ENCODE measurements around the gene OSCP1. TPM values are rescaled to one million over a fixed set of nuclear protein-coding genes. Genes with fewer than 3 reads are reported as not detected.
A peak's percentile ranks its signal among the peaks of the same experiment; 100 is the strongest.

OSCP1 gene
- polyA plus RNA-seq, 1 donor (not counting 4 experiments of a cell fraction or from before 2014, with no cell fraction given): 9.5 TPM

DNA sequence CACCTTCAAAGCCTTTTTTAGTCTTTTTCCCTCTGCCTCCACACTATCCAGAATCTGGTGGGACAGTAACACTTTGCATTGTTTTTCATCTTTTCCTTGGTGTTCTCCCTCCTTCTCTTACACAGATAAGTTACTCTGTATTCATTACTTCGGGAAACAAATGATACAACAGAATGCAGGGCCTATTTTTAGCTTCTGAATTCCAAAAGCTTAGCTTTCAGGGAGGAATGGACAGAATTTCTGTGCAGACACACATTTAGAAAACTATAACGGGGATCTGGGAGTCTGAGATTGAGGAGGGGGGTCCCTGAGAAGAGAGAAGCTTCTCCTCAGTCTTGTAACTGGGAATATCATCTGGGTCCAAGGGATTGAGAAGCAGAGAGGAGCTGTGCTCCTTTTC, 61.0 kb downstream of the OSCP1 start:
- no peaks in the 10 kb centered on the region for H3K9me3 ChIP-seq (ENCODE audit: control insufficient read depth, low read depth, low read length)
- H2AFZ ChIP-seq (ENCODE audit: control insufficient read depth, low read length): no peak overlapping the region
- H3K4me1 ChIP-seq (ENCODE audit: control insufficient read depth, extremely low read depth, insufficient read depth, low read length): peaks cover 21% of the 10 kb centered on the region
- no peaks in the 10 kb centered on the region for H4K20me1 ChIP-seq (ENCODE audit: control insufficient read depth, extremely low read depth, insufficient read depth, low read length)
- TF ChIP-seq, protein P1, sequence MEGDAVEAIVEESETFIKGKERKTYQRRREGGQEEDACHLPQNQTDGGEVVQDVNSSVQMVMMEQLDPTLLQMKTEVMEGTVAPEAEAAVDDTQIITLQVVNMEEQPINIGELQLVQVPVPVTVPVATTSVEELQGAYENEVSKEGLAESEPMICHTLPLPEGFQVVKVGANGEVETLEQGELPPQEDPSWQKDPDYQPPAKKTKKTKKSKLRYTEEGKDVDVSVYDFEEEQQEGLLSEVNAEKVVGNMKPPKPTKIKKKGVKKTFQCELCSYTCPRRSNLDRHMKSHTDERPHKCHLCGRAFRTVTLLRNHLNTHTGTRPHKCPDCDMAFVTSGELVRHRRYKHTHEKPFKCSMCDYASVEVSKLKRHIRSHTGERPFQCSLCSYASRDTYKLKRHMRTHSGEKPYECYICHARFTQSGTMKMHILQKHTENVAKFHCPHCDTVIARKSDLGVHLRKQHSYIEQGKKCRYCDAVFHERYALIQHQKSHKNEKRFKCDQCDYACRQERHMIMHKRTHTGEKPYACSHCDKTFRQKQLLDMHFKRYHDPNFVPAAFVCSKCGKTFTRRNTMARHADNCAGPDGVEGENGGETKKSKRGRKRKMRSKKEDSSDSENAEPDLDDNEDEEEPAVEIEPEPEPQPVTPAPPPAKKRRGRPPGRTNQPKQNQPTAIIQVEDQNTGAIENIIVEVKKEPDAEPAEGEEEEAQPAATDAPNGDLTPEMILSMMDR (optimal IDR thresholded peaks at IDR 0.05 in 1 of 3, IDR thresholded peaks at IDR 0.05 in 1 of 3, conservative IDR thresholded peaks at IDR 0.05 in 1 of 3; ENCODE audit: extremely low read depth in 1 of 3, insufficient read depth in 2 of 3, low read length in 3 of 3): no peak
- TF ChIP-seq EZH2 (IDR thresholded peaks at IDR 0.05; ENCODE audit: low read length): no peak
- peaks cover 15% of the 10 kb centered on the region for H3K79me2 ChIP-seq (ENCODE audit: control insufficient read depth, insufficient read depth, low read length)
- FAIRE-seq (no peak), DNase-seq (ENCODE audit: low read depth, low spot score) (no peak)
- no peaks in the 10 kb centered on the region for H3K27me3 ChIP-seq (ENCODE audit: control insufficient read depth, extremely low read depth, insufficient read depth, low read length)
- peaks cover 16% of the 10 kb centered on the region in 2 experiments for H3K36me3 ChIP-seq (ENCODE audit: control insufficient read depth in 2 of 2, extremely low read depth in 1 of 2, insufficient read depth in 2 of 2, low read length in 2 of 2)
- no peak overlapping the region for H3K9ac ChIP-seq (ENCODE audit: control insufficient read depth, extremely low read depth, insufficient read depth, low read length)
- dilution Hi-C loops (cut with MboI; ENCODE audit: extremely low pct_ligation_motif_present, low sequenced_read_pairs): no loop called here
- H3K4me2 ChIP-seq (ENCODE audit: control insufficient read depth, extremely low read depth, insufficient read depth, low read depth, low read length): no peak overlapping the region
- H3K27ac ChIP-seq (ENCODE audit: control insufficient read depth, insufficient read depth, low read length): no peak overlapping the region
- no peak overlapping the region for H3K4me3 ChIP-seq (ENCODE audit: control insufficient read depth in 2 of 3, extremely low read depth in 1 of 3, insufficient read depth in 2 of 3, low read depth in 1 of 3, low read length in 3 of 3)
- H3K9me1 ChIP-seq (ENCODE audit: control insufficient read depth, extremely low read depth, insufficient read depth, low read length): no peaks in the 10 kb centered on the region

DNA sequence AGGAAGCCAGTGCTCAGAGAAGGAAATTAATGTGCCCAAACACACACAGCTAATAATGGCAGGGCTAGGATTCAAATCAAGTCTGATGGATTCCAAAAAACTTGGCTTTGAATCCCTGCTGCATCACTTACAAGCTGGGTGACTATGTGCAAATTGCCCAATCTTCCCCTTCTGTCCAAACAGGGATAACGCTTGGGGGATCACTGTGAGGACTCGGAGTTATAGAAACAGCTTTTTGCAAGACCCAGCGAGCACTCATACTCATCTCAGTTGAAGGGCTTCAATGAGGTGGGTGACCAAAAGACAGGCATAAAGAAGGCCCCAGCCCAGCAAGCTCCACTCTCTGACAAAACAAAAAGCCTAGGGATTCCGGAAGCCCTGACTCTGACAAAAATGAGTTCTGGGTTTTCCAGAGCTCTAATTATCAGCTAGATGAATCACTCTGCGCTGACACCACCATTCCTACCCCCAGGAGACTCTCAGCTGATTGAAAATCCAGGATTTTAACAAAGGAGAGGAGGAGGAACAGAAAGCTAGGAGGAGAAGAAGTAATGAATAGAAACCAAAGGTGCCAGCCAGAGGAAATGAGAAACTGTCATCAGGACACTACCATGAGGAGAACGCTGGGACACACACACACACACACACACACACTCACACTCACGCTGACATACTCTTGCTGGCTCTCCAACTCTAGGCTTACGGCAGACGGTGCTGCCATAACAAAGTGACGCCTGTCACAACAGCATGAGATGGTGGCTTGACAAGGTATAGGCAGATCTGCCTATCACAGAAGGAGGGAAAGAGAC, 62.9 kb downstream of the OSCP1 start:
- DNase-seq (ENCODE audit: low read depth, low spot score) (no peak), FAIRE-seq (no peak)
- TF ChIP-seq, protein P1 (optimal IDR thresholded peaks at IDR 0.05 in 1 of 3, IDR thresholded peaks at IDR 0.05 in 1 of 3, conservative IDR thresholded peaks at IDR 0.05 in 1 of 3; ENCODE audit: extremely low read depth in 1 of 3, insufficient read depth in 2 of 3, low read length in 3 of 3): no peak
- no peak for TF ChIP-seq EZH2 (IDR thresholded peaks at IDR 0.05; ENCODE audit: low read length)
- H2AFZ ChIP-seq (ENCODE audit: control insufficient read depth, low read length): no peak overlapping the region
- H3K27me3 ChIP-seq (ENCODE audit: control insufficient read depth, extremely low read depth, insufficient read depth, low read length): no peaks in the 10 kb centered on the region
- H3K4me2 ChIP-seq (ENCODE audit: control insufficient read depth, extremely low read depth, insufficient read depth, low read depth, low read length): peak overlapping the region; percentile 99
- H3K9me3 ChIP-seq (ENCODE audit: control insufficient read depth, low read depth, low read length): no peaks in the 10 kb centered on the region
- H3K79me2 ChIP-seq (ENCODE audit: control insufficient read depth, insufficient read depth, low read length): peaks cover 22% of the 10 kb centered on the region
- dilution Hi-C loops (cut with MboI; ENCODE audit: extremely low pct_ligation_motif_present, low sequenced_read_pairs): no loop called here
- H4K20me1 ChIP-seq (ENCODE audit: control insufficient read depth, extremely low read depth, insufficient read depth, low read length): peaks cover 7% of the 10 kb centered on the region
- H3K4me1 ChIP-seq (ENCODE audit: control insufficient read depth, extremely low read depth, insufficient read depth, low read length): peaks cover 28% of the 10 kb centered on the region
- no peaks in the 10 kb centered on the region for H3K9me1 ChIP-seq (ENCODE audit: control insufficient read depth, extremely low read depth, insufficient read depth, low read length)
- peak overlapping the region; percentile 100 for H3K9ac ChIP-seq (ENCODE audit: control insufficient read depth, extremely low read depth, insufficient read depth, low read length)
- H3K36me3 ChIP-seq (ENCODE audit: control insufficient read depth in 2 of 2, extremely low read depth in 1 of 2, insufficient read depth in 2 of 2, low read length in 2 of 2): peaks cover 5 to 17% of the 10 kb centered on the region in 2 experiments
- peak overlapping the region in 2 of 3 experiments; percentile 8 to 89 for H3K4me3 ChIP-seq (ENCODE audit: control insufficient read depth in 2 of 3, extremely low read depth in 1 of 3, insufficient read depth in 2 of 3, low read depth in 1 of 3, low read length in 3 of 3)
- H3K27ac ChIP-seq (ENCODE audit: control insufficient read depth, insufficient read depth, low read length): peak overlapping the region; percentile 100
